Suprapubic skin (tissue), 4 donors: Measurements from ENCODE around the gene PLEKHA1. TPM values are rescaled to one million over a fixed set of nuclear protein-coding genes. Genes with fewer than 3 reads are reported as not detected.

Experiments
- DNase-seq, 2 donors: peaks; one replicate each; pipeline ENCODE4 v3.0.0-alpha.2; 2019; ENCODE audit warnings: low spot score in 2 of 2
- H3K27ac ChIP-seq: fragments of 200-600 bp; sonication (generic); one replicate; pipeline ENCODE4 v1.5.1; 2019
- H3K27me3 ChIP-seq: fragments of 200-600 bp; sonication (generic); one replicate; pipeline ENCODE4 v1.5.1; 2019
- H3K36me3 ChIP-seq: fragments of 200-600 bp; sonication (generic); one replicate; pipeline ENCODE4 v1.5.1; 2019
- H3K4me1 ChIP-seq: fragments of 200-600 bp; sonication (generic); one replicate; pipeline ENCODE4 v1.5.1; 2019
- H3K4me3 ChIP-seq: fragments of 200-600 bp; sonication (generic); one replicate; pipeline ENCODE4 v1.5.1; 2019; ENCODE audit warnings: mild to moderate bottlenecking
- H3K9me3 ChIP-seq: fragments of 200-600 bp; sonication (generic); one replicate; pipeline ENCODE4 v1.5.1; 2019
- EP300 ChIP-seq: sonication (generic); formaldehyde crosslinking; IDR thresholded peaks from one replicate; pipeline ENCODE4 v1.6.1; 2017; ENCODE audit warnings: antibody characterized with exemption
- POLR2A ChIP-seq, 2 donors: fragments of 450-650 bp; IDR thresholded peaks; one replicate each; pipeline ENCODE4 v1.6.1; 2017; ENCODE audit warnings: antibody characterized with exemption in 2 of 2, mild to moderate bottlenecking in 2 of 2, moderate library complexity in 2 of 2
- POLR2AphosphoS5 ChIP-seq, 3 donors: sonication (generic); formaldehyde crosslinking; IDR thresholded peaks; one replicate each; pipeline ENCODE4 v1.6.1; 2017; ENCODE audit warnings: antibody characterized with exemption in 3 of 3
- WGBS: methylation state at CpG from one replicate; pipeline ENCODE4 v1.1.5; 2018; 5-methylcytosine and 5-hydroxymethylcytosine counted together
- total RNA-seq, 4 donors: library from RNA; depleted of rRNA; stranded (reverse); fragments of >200 nt; gene quantifications; one replicate each; pipeline ENCODE4 v1.1.0, GENCODE V29; 2016
- TF ChIP-seq, protein P1 (sequence below), 2 donors: fragments of 200-600 bp in 1 of 2; fragments of 450-650 bp in 1 of 2; sonication (generic) in 1 of 2; IDR thresholded peaks; one replicate each; pipeline ENCODE4 v1.5.1; 2016 to 2019; ENCODE audit warnings: antibody characterized with exemption in 2 of 2, mild to moderate bottlenecking in 1 of 2, moderate library complexity in 1 of 2

PLEKHA1 gene
- total RNA-seq, 4 donors from 2014 or later, result 68.2 to 91.6 (median 78.8) TPM

DNA sequence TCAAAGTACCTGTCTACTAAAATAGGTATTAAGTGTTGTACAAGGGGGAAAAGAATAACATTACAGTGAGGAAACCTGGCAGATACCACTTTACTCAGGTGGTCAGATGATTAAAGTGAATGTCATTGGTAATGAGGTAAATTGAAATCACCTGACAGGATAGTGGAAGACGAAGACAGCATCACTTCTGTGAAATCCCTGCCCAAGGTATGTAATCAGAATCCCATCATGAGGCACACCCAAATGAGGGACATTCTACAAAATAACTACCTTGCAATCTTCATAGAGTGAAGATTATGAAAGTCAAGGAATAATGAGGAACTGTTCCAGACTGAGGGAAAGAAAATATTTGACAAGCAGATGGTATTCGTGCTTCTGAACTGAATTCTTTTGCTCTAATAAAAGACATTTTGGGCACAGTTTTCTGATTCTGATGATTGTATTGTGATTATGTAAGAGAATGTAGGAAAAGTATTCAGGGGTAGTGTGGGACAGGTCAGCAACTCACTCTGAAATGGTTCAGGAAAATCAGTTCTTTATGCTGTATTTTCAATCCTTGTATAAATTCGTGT is 46.6 kb downstream of the PLEKHA1 start:
- Histone ChIP-seq H3K4me1 (peaks cover 38% of the 10 kb centered on the region), H3K36me3 (peaks cover 28% of the 10 kb centered on the region), H3K27me3 (no peaks in the 10 kb centered on the region), H3K4me3 (no peak overlapping the region), H3K9me3 (no peaks in the 10 kb centered on the region), H3K27ac (peak overlapping the region; percentile 47)
- TF ChIP-seq EP300 (no peak), POLR2AphosphoS5 (IDR thresholded peaks at IDR 0.05) (no peak), POLR2A (IDR thresholded peaks at IDR 0.05) (no peak)
- TF ChIP-seq, protein P1, sequence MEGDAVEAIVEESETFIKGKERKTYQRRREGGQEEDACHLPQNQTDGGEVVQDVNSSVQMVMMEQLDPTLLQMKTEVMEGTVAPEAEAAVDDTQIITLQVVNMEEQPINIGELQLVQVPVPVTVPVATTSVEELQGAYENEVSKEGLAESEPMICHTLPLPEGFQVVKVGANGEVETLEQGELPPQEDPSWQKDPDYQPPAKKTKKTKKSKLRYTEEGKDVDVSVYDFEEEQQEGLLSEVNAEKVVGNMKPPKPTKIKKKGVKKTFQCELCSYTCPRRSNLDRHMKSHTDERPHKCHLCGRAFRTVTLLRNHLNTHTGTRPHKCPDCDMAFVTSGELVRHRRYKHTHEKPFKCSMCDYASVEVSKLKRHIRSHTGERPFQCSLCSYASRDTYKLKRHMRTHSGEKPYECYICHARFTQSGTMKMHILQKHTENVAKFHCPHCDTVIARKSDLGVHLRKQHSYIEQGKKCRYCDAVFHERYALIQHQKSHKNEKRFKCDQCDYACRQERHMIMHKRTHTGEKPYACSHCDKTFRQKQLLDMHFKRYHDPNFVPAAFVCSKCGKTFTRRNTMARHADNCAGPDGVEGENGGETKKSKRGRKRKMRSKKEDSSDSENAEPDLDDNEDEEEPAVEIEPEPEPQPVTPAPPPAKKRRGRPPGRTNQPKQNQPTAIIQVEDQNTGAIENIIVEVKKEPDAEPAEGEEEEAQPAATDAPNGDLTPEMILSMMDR (IDR thresholded peaks at IDR 0.05), result no peak
- DNase-seq, result no peak
- 59% methylated on average over 3 of the region's 3 CpGs for WGBS

- Histone ChIP-seq H3K4me1 (peaks cover 38% of the 10 kb centered on the region), H3K9me3 (no peaks in the 10 kb centered on the region), H3K4me3 (no peak overlapping the region), H3K27ac (no peak overlapping the region), H3K36me3 (peaks cover 23% of the 10 kb centered on the region), H3K27me3 (no peaks in the 10 kb centered on the region)
- TF ChIP-seq POLR2A (IDR thresholded peaks at IDR 0.05) (no peak), POLR2AphosphoS5 (IDR thresholded peaks at IDR 0.05) (no peak), EP300 (no peak)
- TF ChIP-seq, protein P1 (IDR thresholded peaks at IDR 0.05), result no peak
- DNase-seq, result no peak
Measured at GRCh38 chr10:122421742-122422141, 47.2 kb downstream of the PLEKHA1 start.

- Histone ChIP-seq H3K36me3 (peaks cover 23% of the 10 kb centered on the region), H3K27ac (no peak overlapping the region), H3K4me1 (peaks cover 35% of the 10 kb centered on the region), H3K9me3 (no peaks in the 10 kb centered on the region), H3K27me3 (no peaks in the 10 kb centered on the region), H3K4me3 (no peak overlapping the region)
- no peak for DNase-seq
- TF ChIP-seq POLR2A (IDR thresholded peaks at IDR 0.05) (no peak), POLR2AphosphoS5 (IDR thresholded peaks at IDR 0.05) (no peak), EP300 (no peak)
- TF ChIP-seq, protein P1 (IDR thresholded peaks at IDR 0.05), result no peak
- 75% methylated on average over 5 of the region's 5 CpGs for WGBS
Measured at GRCh38 chr10:122422266-122422989, 47.9 kb downstream of the PLEKHA1 start.

DNA sequence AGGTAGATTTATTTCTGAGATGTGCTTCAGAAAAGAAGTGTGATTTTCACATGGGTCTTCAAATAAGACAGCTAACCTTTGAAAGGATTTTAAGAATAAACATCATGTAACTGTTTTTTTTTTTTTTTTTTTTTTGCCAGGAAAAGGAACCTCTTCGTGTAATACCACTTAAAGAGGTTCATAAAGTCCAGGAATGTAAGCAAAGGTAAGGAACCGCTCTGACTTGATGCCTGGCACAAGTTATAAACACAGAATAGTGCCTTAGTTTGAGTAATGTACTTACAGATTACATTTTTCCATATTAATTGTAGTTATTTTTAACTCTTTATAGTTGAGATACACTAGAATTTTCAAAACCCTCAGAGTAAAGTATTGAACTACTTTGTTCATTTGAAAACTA is 49.6 kb downstream of the PLEKHA1 start:
- H3K9me3 ChIP-seq, result no peaks in the 10 kb centered on the region
- H3K4me3 ChIP-seq, result no peak overlapping the region
- H3K27ac ChIP-seq, result no peak overlapping the region
- 86% methylated on average over 2 of the region's 2 CpGs for WGBS
- TF ChIP-seq, protein P1 (IDR thresholded peaks at IDR 0.05), result no peak
- no peak for TF ChIP-seq POLR2A (IDR thresholded peaks at IDR 0.05)
- no peak for TF ChIP-seq EP300
- no peak for TF ChIP-seq POLR2AphosphoS5 (IDR thresholded peaks at IDR 0.05)
- DNase-seq, result no peak
- peaks cover 22% of the 10 kb centered on the region for H3K36me3 ChIP-seq
- no peaks in the 10 kb centered on the region for H3K27me3 ChIP-seq
- peaks cover 30% of the 10 kb centered on the region for H3K4me1 ChIP-seq

- H3K9me3 ChIP-seq, result no peaks in the 10 kb centered on the region
- no peaks in the 10 kb centered on the region for H3K27me3 ChIP-seq
- DNase-seq, result no peak
- H3K36me3 ChIP-seq, result peaks cover 45% of the 10 kb centered on the region
- WGBS, result 93% methylated on average over 6 of the region's 6 CpGs
- H3K4me3 ChIP-seq, result no peak overlapping the region
- TF ChIP-seq EP300 (no peak), POLR2AphosphoS5 (IDR thresholded peaks at IDR 0.05) (no peak), POLR2A (IDR thresholded peaks at IDR 0.05) (no peak)
- TF ChIP-seq, protein P1 (IDR thresholded peaks at IDR 0.05), result no peak
- no peak overlapping the region for H3K27ac ChIP-seq
- H3K4me1 ChIP-seq, result peaks cover 3% of the 10 kb centered on the region
Measured at GRCh38 chr10:122426829-122427228, 52.3 kb downstream of the PLEKHA1 start.
